Epithelial cell of proximal tubule (primary cell): ENCODE data around the gene LRRC55. TPM values are rescaled to one million over a fixed set of nuclear protein-coding genes. Genes with fewer than 3 reads are reported as not detected.

Source experiments
- DNase-seq: peaks from one replicate; pipeline ENCODE4 v3.0.0-alpha.2; 2011; ENCODE audit warnings: low read depth
- H3K4me3 ChIP-seq: 2 replicates; pipeline ENCODE4 v1.5.1; 2011; ENCODE audit warnings: low read depth, mild to moderate bottlenecking, low read length
- total RNA-seq: library from RNA; depleted of rRNA; stranded (reverse); fragments of >200 nt; gene quantifications from 2 replicates; pipeline ENCODE4 v1.2.3, GENCODE V29; 2015
- TF ChIP-seq, protein P1 (sequence below): conservative IDR thresholded peaks from 2 replicates; pipeline ENCODE4 v1.5.1; 2012; ENCODE audit warnings: low read depth, mild to moderate bottlenecking, low read length

Gene LRRC55
- total RNA-seq, 1 donor from 2014 or later, result not detected

DNA sequence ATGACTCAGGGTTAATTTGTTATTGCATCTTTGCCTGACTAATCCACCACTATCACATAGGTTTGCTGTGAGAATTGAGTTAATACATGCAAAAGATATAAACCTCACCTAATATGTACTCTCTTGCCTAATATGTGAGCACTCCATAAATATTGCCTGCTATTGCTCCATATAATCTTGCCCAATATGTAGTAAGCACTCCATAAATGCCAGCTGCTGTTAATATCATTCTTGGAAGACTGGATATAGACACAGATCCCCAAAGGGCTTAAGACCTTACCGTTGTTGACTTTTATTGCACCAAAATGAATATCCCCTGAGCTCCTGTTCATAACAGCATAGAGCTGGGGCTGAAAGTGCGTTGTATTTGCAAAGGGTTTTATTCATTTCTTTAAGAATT lies 27.0 kb upstream of the LRRC55 start:
- TF ChIP-seq, protein P1, sequence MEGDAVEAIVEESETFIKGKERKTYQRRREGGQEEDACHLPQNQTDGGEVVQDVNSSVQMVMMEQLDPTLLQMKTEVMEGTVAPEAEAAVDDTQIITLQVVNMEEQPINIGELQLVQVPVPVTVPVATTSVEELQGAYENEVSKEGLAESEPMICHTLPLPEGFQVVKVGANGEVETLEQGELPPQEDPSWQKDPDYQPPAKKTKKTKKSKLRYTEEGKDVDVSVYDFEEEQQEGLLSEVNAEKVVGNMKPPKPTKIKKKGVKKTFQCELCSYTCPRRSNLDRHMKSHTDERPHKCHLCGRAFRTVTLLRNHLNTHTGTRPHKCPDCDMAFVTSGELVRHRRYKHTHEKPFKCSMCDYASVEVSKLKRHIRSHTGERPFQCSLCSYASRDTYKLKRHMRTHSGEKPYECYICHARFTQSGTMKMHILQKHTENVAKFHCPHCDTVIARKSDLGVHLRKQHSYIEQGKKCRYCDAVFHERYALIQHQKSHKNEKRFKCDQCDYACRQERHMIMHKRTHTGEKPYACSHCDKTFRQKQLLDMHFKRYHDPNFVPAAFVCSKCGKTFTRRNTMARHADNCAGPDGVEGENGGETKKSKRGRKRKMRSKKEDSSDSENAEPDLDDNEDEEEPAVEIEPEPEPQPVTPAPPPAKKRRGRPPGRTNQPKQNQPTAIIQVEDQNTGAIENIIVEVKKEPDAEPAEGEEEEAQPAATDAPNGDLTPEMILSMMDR, result no peak
- DNase-seq, result no peak
- no peak overlapping the region for H3K4me3 ChIP-seq

DNA sequence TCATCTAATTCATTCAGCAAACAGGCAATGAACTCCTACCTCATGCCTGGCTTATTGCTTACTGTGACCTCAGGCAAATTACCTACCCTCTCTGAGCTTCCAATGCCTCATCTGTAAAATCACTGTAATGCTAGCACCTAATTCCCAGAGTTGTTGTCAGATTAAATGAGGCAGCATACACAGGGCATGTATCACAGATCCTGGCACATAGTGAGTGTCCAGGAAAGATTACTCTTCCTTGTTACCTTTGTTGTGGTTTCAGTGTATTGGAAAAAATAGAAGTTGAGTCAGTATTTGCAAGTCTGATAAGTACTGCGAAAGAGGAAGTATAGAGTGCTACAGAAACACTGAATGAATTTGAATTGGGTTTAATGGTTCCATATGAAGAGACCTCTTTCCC lies 26.4 kb upstream of the LRRC55 start:
- no peak overlapping the region for H3K4me3 ChIP-seq
- TF ChIP-seq, protein P1, result no peak
- DNase-seq, result no peak

DNA sequence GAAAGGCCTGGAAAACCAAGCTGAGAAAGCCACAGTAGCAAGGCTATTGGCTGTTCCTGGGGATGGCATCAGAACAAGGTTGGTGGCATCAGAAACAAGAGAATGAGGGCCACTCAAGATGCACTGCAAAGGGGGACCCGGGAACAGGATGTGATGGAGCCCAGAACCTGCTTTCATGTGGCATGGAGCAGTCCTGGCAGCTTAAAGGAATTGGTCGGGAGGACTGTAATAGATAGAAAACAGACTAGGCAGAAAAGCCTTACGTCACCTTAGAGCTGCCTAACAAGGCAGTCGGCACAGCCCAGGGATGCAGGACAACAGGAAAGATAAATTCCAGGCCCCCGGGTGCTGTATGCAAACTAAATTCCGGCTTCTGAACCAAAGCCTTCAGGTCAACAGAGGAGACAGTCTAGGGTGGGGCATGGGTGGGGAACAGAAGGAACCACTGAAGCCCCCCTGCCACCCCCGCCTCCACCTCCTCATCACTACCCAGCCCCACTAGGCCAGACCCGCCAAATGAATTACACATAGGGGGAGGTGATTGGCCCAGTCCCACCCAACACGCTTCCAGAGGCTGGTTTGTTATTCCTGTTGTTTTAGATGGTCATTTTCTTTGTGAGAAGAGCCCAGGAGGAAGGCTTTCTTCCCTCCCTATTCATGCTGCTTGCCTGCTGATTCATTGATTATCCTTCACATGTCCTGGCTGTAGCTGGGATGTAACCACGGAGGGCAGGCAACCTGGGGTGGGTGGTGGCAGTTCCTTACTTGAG lies 25.7 kb upstream of the LRRC55 start:
- TF ChIP-seq, protein P1, result no peak
- DNase-seq, result no peak
- H3K4me3 ChIP-seq, result no peak overlapping the region

DNA sequence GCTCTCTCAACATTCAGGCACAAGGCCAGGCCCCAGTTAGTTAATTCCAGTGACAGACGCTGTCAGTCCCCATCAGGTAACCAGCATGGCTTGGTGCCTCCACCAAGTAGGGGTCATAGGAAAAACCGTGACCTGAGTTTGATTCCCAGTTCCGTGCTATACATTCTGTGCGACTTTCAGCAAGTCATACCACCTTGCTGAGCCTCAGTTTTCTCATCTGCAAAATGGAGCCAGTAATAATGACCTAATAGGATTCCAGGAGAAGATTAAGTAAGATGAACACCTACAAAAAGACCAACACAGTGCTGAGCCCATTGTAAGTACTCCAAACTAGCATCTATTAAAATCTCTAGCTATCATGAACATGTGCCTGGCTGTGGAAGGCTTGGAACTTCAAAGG lies 24.8 kb upstream of the LRRC55 start:
- TF ChIP-seq, protein P1, result no peak
- no peak overlapping the region for H3K4me3 ChIP-seq
- DNase-seq, result no peak

DNA sequence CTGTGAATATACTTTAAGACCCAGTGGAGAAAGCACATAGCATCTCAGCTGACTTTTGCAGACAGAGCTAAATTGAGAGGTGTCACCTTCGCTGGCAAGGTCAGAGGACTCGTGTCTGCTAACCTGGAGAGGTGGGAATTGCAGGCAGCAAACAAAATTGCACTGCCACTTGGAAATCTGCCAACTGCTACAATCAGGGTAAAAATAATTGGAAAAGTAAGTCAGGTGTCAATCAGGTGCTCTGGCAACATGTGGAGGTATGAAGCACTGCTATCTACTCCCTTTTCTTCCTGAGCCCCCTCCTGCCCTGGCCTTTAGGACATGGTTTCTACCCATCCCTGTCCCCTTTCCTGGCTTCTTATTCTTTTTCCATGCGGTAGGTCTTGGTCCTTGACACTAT lies 24.1 kb upstream of the LRRC55 start:
- no peak overlapping the region for H3K4me3 ChIP-seq
- TF ChIP-seq, protein P1, result no peak
- no peak for DNase-seq

DNA sequence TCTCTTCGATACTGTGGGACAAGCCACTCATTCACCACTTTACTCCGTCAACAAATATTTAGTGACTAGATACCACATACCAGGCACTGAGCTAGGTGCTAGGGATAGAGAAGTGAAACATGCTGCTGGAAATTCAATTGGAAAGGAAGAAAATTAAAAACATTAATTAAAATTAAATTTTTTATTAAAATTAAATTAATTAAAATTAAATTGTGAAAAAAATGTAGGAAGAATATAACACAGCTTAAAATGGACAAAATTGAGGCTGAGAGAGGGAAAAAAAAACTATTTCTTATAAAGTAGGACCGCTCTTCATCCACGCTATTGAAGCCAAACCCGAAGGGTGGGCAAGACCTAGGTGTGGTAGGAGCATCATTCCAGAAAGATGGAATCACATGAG lies 23.6 kb upstream of the LRRC55 start:
- TF ChIP-seq, protein P1, result no peak
- DNase-seq, result no peak
- H3K4me3 ChIP-seq, result no peak overlapping the region

DNA sequence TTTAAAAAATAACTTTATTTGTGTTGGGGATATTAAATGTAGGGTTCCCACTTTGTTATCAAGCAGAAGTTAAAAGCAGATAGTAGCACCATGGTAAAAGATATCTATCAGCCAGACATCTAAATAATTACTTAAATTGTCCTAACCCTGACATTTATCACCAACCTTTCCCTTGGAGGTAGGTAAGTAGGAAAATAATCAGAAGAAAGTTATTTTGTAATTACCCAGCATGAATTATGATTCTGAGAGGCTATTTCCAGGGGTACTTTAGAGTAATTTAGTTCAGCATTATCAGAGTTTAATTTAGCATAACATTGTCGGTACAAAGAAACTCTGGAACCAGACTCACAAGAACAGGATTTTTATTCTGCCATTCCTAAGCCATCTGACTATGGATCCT lies 23.2 kb upstream of the LRRC55 start:
- TF ChIP-seq, protein P1, result no peak
- DNase-seq, result no peak
- no peak overlapping the region for H3K4me3 ChIP-seq
